Stomach (tissue), 9 donors: ENCODE results near the gene LPGAT1. TPM values are rescaled to one million over a fixed set of nuclear protein-coding genes. Genes with fewer than 3 reads are reported as not detected.

Experiments used
- DNase-seq, 2 donors: peaks; one replicate each; pipeline versions ENCODE4 v3.0.0 to v3.0.0-alpha.2; 2013 to 2019
- H3K27ac ChIP-seq, 5 donors: fragments of 200-600 bp in 4 of 5; sonication (generic) in 4 of 5; one replicate each; pipeline ENCODE4 v1.5.1; 2013 to 2019; ENCODE audit warnings: mild to moderate bottlenecking in 1 of 5, moderate library complexity in 1 of 5
- H3K27me3 ChIP-seq, 3 donors: fragments of 200-600 bp; sonication (generic); one replicate each; pipeline ENCODE4 v1.5.1; 2017 to 2019; ENCODE audit warnings: mixed run types in 1 of 3
- H3K36me3 ChIP-seq, 4 donors: fragments of 200-600 bp; sonication (generic); 1 replicate in 3 of 4; 2 replicates in 1 of 4; pipeline ENCODE4 v1.5.1; 2016 to 2019
- H3K4me1 ChIP-seq, 4 donors: fragments of 200-600 bp; sonication (generic); one replicate each; pipeline ENCODE4 v1.5.1; 2016 to 2019
- H3K4me3 ChIP-seq, 4 donors: fragments of 200-600 bp; sonication (generic) in 3 of 4; one replicate each; pipeline ENCODE4 v1.5.1; 2016 to 2019; ENCODE audit warnings: mild to moderate bottlenecking in 1 of 4
- H3K9me3 ChIP-seq, 4 donors: fragments of 200-600 bp; sonication (generic); one replicate each; pipeline ENCODE4 v1.5.1; 2016 to 2019
- EP300 ChIP-seq: sonication (generic); formaldehyde crosslinking; IDR thresholded peaks from one replicate; pipeline ENCODE4 v1.6.1; 2017; ENCODE audit warnings: antibody characterized with exemption
- POLR2A ChIP-seq, 4 donors: fragments of 450-650 bp; IDR thresholded peaks; one replicate each; pipeline ENCODE4 v1.6.1; 2016; ENCODE audit warnings: antibody characterized with exemption in 4 of 4, control low read depth in 2 of 4, mild to moderate bottlenecking in 1 of 4, moderate library complexity in 1 of 4
- POLR2AphosphoS5 ChIP-seq, 3 donors: sonication (generic); formaldehyde crosslinking; IDR thresholded peaks; one replicate each; pipeline ENCODE4 v1.6.1; 2016; ENCODE audit warnings: antibody characterized with exemption in 3 of 3
- WGBS, 5 donors: extraction: QIAGEN DNeasy Blood & Tissue Kit in 3 of 5; methylation state at CpG; one replicate each; pipeline versions ENCODE4 v1.1.5 to v1.1.7; 2013 to 2018; 5-methylcytosine and 5-hydroxymethylcytosine counted together
- intact Hi-C: fragments of 100-400 bp; cut with DNase I; formaldehyde crosslinking; loops from one replicate; pipeline ENCODE4 v1.15.1; 2023; ENCODE audit warnings: low total_unique reads
- polyA plus RNA-seq, 3 donors: library from polyadenylated mRNA; stranded (reverse); fragments of 200-250 nt; gene quantifications; one replicate each; pipeline ENCODE4 v1.2.3, GENCODE V29; 2013
- total RNA-seq, 5 donors: library from RNA; depleted of rRNA; stranded (reverse); fragments of >200 nt; gene quantifications; one replicate each; pipeline versions ENCODE4 v1.1.0 to v1.2.3, GENCODE V29; 2014 to 2016
- TF ChIP-seq, protein P1 (sequence below), 7 experiments: fragments of 450-650 bp in 4 of 7; fragments of 200-600 bp in 3 of 7; sonication (generic) in 3 of 7; IDR thresholded peaks; one replicate each; pipeline ENCODE4 v1.5.1; 2016 to 2019; ENCODE audit warnings: antibody characterized with exemption in 7 of 7, control low read depth in 2 of 7, mild to moderate bottlenecking in 1 of 7
- donor health status: healthy with polysubstance abuse.
- donor health status: Bipolar disorder and iron deficiency.
- donor health status: healthy.

LPGAT1 gene
- total and polyA plus RNA-seq, 8 donors = 2.9 to 59.3 (median 5.1) TPM

- Histone ChIP-seq H3K4me1 (peaks cover 0 to 47% (median 24%) of the 10 kb centered on the region in 4 donors), H3K36me3 (peaks cover 0 to 37% (median 19%) of the 10 kb centered on the region in 4 donors), H3K27me3 (no peaks in the 10 kb centered on the region), H3K9me3 (no peaks in the 10 kb centered on the region), H3K27ac (no peak overlapping the region), H3K4me3 (no peak overlapping the region)
- peak; percentile 26 to 83 for DNase-seq
- intact Hi-C loops = no loop called here
- TF ChIP-seq, protein P1, sequence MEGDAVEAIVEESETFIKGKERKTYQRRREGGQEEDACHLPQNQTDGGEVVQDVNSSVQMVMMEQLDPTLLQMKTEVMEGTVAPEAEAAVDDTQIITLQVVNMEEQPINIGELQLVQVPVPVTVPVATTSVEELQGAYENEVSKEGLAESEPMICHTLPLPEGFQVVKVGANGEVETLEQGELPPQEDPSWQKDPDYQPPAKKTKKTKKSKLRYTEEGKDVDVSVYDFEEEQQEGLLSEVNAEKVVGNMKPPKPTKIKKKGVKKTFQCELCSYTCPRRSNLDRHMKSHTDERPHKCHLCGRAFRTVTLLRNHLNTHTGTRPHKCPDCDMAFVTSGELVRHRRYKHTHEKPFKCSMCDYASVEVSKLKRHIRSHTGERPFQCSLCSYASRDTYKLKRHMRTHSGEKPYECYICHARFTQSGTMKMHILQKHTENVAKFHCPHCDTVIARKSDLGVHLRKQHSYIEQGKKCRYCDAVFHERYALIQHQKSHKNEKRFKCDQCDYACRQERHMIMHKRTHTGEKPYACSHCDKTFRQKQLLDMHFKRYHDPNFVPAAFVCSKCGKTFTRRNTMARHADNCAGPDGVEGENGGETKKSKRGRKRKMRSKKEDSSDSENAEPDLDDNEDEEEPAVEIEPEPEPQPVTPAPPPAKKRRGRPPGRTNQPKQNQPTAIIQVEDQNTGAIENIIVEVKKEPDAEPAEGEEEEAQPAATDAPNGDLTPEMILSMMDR (IDR thresholded peaks at IDR 0.05) = no peak
- no peak for TF ChIP-seq POLR2A (IDR thresholded peaks at IDR 0.05)
- TF ChIP-seq POLR2AphosphoS5 (IDR thresholded peaks at IDR 0.05) = no peak
- no peak for TF ChIP-seq EP300
Observed at GRCh38 chr1:211813590-211813989, 17.0 kb downstream of the LPGAT1 start.

DNA sequence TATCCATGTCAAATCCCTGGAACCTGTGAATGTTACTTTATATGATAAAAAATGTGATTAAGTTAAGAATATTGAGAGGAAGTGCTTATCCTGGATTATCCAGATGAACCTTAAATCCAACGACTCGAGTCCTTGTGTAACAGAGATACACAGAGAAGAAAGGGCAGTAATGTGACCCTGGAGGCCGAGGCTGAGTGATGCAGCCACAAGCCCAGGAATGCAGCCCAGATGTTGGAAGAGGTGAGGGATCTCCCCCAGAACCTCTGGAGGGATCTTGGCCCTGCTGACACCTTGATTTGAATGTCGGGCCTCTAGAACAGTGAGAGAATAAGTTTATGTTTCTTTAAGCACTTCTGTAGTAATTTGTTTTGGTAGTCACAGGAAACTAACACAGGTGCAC, 18.0 kb downstream of the LPGAT1 start:
- no peak for DNase-seq
- 60 to 94% (median 79%) methylated on average over 4 of the region's 4 CpGs for WGBS, 5 donors
- no peaks in the 10 kb centered on the region for H3K9me3 ChIP-seq
- H3K36me3 ChIP-seq = peaks cover 0 to 28% (median 17%) of the 10 kb centered on the region in 4 donors
- H3K4me3 ChIP-seq = no peak overlapping the region
- intact Hi-C loops = no loop called here
- H3K27me3 ChIP-seq = no peaks in the 10 kb centered on the region
- no peak overlapping the region for H3K27ac ChIP-seq
- no peak for TF ChIP-seq EP300
- TF ChIP-seq POLR2AphosphoS5 (IDR thresholded peaks at IDR 0.05) = no peak
- TF ChIP-seq POLR2A (IDR thresholded peaks at IDR 0.05) = no peak
- TF ChIP-seq, protein P1 (IDR thresholded peaks at IDR 0.05) = no peak
- peaks cover 0 to 47% (median 24%) of the 10 kb centered on the region in 4 donors for H3K4me1 ChIP-seq

- 44 to 56% (median 53%) methylated on average over 2 of the region's 2 CpGs for WGBS, 5 donors
Observed at GRCh38 chr1:211811848-211812247, 18.7 kb downstream of the LPGAT1 start.

DNA sequence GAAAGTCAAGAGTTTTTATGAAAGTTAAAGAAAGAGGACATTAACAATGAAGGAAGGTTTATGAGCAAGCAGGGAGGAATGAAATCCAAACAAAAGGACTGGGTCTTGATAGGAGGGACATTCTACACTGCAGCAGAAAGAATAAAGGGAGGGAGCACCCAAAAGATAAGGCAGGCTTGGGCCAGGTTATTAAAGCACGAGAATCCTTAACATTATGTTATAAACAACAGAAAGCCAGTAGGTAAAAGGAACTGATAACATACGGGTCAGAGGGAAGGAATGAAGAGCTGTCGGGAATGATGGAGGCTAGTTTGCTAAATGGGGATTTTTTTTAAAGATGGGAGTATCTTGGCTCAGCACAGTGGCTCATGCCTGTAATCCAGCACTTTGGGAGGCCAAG, 19.4 kb downstream of the LPGAT1 start:
- no peak for TF ChIP-seq POLR2A (IDR thresholded peaks at IDR 0.05)
- TF ChIP-seq EP300 = no peak
- TF ChIP-seq, protein P1 (IDR thresholded peaks at IDR 0.05) = no peak
- no peak for TF ChIP-seq POLR2AphosphoS5 (IDR thresholded peaks at IDR 0.05)
- peak in 1 of 2 donors; percentile 29 for DNase-seq
- peaks cover 0 to 47% (median 24%) of the 10 kb centered on the region in 4 donors for H3K4me1 ChIP-seq
- H3K27ac ChIP-seq = no peak overlapping the region
- peaks cover 0 to 27% (median 19%) of the 10 kb centered on the region in 4 donors for H3K36me3 ChIP-seq
- intact Hi-C loops = no loop called here
- 28 to 59% (median 51%) methylated on average over 3 of the region's 3 CpGs for WGBS, 5 donors
- no peak overlapping the region for H3K4me3 ChIP-seq
- no peaks in the 10 kb centered on the region for H3K9me3 ChIP-seq
- H3K27me3 ChIP-seq = no peaks in the 10 kb centered on the region

More at GRCh38 chr1:211811848-211812247, 18.7 kb downstream of the LPGAT1 start:
- no peak overlapping the region for H3K27ac ChIP-seq
- H3K4me3 ChIP-seq = no peak overlapping the region
- peak in 1 of 2 donors; percentile 17 for DNase-seq
- H3K27me3 ChIP-seq = no peaks in the 10 kb centered on the region
- peaks cover 0 to 27% (median 18%) of the 10 kb centered on the region in 4 donors for H3K36me3 ChIP-seq
- H3K9me3 ChIP-seq = no peaks in the 10 kb centered on the region
- TF ChIP-seq POLR2A (IDR thresholded peaks at IDR 0.05) = no peak
- TF ChIP-seq, protein P1 (IDR thresholded peaks at IDR 0.05) = no peak
- TF ChIP-seq POLR2AphosphoS5 (IDR thresholded peaks at IDR 0.05) = no peak
- no peak for TF ChIP-seq EP300
- intact Hi-C loops = no loop called here
- H3K4me1 ChIP-seq = peaks cover 0 to 47% (median 24%) of the 10 kb centered on the region in 4 donors
